CD4-positive, alpha-beta T cell treated with Interleukin-15 for 1 hour (primary cell): ENCODE data around the gene PIK3R1.

Source experiments
- DNase-seq: peaks from one replicate; pipeline ENCODE4 v3.0.0-alpha.2; 2020

The PIK3R1 gene

DNA sequence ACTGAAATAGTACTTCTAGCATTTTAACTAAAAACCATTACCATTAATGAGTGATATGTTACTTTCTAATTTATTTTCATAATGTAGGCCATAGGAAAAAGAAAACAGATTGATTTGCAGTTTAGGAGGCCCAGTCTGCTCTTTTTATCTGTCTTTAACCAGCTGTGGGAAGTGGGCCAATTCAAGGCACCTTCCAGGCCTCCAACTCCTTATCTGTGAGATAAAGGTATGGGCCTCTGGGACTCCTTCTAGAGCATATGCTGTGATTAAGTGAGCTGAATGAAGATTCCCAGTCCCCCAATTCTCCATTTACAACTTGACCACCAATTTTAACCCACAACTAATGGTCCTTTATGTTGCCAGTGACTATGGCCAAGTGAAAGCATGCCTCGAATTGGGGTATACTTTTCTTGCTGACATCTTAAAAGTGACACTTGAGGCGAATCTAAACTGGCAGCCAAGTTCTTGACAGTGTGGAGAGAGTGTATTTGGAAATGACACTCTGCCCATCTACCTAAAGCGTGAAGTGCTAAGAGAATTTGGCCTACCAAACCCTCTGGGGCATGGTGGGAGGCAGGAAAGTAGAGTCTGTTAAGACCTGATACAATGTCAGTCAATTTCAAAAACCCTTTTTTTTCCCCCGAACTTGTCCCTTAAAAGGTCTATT, 88.3 kb downstream of the PIK3R1 start:
- no peak for DNase-seq

DNA sequence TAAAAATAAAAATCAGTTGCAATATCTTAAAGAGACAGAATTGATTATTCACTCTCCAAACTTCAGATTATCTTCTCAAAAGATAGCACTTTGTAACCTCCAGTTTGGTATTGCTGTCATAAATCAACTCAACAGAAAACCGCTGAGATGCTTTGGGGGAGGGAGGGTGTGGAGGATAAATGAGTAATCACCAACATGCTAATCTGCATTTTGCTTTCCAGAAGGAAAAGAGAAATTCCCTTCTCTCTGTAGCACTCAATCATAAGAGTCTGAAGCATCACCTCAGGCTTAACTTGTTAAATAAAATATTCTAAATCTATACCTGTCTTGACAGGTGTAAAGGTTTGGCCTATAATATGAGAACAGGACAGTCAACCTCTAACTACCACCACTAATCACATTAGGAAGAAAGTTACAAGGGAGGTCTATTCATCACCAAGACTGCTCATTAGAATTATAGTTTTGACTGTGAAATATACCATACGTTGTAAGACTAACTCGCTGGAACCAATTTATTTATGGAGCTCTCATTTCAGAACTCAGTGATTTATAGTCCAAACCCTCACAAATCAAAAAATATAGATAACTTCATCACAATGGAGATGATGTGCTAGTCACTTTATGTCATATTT, 89.0 kb downstream of the PIK3R1 start:
- no peak for DNase-seq

DNA sequence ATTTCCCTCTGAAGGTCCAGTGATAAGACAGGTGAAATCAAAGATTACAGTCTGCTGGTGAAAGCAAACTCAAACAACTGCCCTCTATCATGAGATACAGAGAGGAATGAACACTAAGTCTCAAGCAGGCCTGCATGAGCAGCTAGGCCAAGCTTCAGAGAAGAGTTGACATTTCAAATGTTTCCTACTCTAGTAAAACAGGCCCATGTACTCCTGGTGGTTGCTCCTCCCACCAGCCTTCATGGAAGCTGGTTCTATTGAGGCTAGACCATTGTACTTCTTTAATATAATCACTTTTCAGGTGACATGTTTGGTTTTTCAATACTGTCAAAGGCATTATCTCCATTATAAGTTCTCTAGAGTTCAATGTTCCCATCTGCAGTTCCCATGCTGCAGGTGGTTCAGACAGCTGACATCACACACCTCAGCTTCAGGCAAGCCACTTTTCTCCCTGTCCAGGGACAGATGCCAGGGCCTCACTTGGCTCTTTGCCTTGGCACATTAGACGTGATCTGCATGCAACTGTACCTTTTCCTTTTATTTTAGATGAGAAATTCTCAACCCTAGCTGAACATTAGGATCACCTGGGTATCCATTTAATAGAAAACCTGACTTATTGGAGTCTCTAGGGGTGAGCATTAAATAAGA, 89.8 kb downstream of the PIK3R1 start:
- no peak for DNase-seq

DNA sequence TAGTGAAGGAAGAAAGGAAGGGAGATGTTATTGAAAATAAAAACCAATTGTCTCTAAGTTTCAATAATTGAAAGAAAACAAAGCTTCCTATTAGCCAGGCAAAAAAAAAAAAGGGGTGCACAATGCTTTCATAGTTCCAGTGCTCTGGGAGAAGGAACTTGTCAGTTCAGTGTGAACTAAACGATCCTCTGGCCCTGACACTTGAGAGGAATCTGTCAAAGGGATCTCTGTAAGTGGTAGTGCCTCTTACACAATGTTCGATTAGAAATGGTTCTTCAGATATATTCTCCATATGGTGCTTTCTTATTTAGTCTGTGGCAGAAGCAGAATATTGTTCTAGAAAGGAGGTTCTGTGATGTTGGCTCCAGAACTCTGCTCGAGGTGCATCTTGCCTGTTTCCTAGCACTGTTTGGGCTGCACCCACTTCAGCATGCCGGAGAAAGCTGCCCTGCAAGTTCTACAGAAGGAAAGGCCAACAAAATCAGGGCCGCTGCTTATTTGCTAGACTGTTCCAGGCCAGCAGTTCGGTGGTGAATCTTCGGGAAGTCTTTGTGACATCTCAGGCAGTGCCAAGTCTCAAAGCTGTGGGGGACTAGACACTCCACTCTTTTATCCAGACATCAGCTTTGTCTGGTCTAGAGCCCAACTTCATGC, 90.9 kb downstream of the PIK3R1 start:
- DNase-seq = no peak

DNA sequence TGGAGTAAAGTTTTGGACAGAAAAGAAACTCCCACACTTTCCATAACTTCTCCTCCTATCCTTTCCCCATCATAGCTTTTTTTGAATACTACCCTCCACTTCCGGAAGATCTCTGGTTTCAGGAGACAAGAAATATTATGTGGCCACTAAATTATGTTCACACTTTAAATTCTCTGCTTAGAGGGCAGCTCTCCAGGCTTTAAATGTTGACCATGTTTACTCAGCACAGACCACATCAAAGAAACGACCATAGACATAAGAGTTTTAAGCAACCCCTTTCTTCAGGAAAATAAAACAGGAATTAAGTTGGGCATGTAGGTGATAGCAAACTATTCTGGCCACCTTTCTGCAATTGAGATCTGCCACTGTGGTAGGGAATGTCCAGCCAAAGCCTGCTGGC, 97.8 kb downstream of the PIK3R1 start:
- no peak for DNase-seq

DNA sequence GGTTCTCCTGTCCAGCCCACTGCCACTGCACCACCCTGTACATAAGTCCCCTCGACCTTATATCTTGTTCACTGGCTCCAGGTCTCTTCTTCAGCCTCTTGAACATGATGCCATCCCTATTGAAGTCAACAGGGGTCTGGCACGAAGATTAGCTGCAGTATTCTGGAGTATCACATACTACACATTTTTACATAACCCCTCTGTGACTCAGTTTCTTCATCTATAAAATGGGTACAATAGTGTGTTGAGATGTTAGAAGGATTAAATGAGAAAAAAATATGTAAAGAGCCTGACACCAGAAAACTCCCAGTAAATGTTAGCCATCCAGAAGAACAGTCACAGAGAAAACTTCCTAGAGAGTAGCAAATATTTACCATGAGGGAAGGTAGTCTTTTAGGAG, 98.9 kb downstream of the PIK3R1 start:
- DNase-seq = no peak

DNA sequence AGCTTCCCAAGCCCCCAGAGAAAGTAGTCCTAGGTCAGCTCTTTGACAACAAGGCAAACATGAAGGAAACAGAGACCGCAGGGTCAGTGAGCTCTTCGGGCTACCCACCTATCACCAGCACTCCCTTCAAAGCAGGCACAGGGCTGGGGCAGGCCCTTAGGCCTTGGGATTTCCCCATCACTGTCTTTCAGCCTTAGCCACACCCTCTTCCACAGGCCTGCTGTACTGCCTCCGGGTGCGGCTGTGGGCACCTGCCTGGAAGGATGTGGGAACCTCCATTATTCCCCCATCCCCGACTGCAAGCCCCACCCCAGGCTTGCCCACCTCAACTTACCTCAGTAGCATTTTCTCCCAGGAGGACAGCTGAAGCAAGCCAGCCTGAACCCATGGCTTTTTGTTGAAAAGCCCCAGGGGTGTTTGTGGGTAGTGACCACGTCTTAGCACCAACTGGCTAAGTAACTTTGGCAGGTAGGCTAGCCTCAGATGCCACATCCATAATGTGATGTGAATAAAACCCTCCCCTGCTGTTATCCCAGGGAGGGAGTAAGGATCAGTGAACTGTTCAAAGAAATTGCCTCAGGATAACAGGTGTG, 100.2 kb downstream of the PIK3R1 start:
- peak; percentile 38 for DNase-seq

DNA sequence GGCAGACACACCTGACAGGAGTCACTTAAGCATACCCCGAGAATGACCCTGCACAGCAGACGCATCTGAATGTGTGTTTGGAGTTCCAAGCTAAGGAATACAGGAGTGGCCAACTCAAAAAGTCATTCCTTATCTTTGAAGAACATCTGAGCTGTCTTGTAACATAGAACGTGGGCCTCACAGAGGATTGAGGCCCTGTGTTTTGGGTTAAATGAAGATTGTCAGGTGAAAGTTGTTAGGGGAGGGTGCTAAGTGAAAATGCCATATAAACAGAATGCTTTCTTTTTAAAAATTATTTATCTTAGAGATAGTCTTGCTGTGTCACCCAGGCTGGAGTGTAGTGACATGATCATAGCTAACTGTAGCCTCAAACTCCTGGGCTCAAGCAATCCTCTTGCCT, 100.9 kb downstream of the PIK3R1 start:
- DNase-seq = no peak

DNA sequence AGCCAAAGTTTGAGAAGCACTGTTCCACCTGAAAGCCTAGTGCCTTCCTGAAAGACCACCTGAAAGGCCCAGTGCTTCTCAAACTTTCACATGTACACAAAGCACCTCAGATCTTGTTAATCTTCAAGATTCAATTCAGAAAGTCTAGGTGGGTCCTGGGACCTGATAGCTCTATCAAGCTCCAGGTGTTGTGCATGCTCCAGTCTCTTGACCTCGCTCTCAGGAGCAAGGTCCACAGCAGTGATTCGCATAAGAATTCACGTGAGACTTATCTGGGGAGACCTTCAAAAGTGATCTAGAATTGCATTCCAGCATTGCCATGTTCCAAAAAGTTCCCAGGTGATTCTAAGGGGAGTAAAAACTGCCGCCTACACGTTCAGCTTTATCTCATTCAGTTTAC, 102.1 kb downstream of the PIK3R1 start:
- DNase-seq = no peak

DNA sequence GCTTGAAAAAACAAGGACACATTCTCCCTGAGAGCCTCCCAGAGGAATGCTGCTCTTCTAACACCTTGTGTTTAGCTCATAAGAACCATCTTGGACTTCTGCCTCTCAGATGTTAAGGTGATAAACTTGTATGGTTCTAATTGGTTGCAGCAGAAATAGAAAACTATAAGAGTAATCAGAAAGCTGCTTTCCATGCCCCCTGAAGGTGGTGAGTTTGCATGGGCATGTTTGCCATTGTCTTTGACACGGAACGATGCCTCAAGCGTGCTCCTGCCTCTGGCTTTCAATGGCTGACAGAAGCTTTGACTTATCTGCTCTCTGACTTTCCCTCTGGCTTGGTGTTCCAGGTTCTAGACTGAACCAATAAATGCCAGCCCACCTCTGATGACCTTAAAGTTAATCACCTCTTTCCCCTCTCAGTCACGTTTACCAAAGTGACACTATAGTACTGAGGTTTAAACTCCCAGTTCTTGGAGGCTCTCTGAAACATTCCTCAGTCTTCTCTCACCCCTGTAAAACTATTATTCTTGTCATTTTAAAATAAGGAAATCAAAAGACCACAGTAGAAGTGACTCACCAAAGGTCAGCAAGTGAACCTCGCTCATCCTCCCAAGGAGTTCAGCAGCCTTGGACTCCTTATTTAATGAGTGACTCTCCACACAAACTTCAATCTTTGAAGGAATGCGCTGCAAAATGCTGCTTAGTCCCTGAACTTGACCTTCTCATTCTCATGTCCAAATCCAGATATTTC, 103.6 kb downstream of the PIK3R1 start:
- no peak for DNase-seq

DNA sequence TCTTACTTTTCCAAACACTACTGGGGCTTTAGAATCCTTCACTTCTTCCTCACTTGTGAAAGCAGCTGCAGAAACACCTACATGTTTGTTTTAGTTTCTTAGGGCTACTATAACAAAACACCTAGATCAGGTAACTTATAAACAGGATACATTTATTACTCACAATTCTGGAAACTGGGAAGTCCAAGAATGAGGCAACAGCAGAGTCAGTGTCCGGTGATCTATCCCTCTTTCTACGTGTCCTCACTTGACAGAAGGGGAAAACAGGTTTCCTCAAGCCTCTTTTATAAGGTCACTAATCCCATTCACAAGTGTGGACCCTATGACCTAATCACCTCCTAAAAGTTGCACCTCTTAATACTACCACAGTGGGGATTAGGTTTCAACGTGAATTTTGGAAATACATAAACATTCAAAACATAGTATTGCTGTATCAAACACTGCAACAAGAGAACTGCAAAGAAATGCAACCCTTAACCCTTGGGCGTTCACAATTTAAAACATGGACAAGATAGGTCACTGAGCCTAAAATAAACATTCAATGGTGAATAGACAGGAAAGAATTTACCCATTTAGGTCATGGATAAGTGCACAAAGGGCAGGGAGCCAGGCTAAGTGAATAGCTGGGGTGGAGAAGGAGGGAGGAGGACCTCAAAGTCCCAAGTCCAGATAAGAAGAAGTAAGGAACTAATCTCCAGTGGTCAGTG, 104.3 kb downstream of the PIK3R1 start:
- DNase-seq = no peak

DNA sequence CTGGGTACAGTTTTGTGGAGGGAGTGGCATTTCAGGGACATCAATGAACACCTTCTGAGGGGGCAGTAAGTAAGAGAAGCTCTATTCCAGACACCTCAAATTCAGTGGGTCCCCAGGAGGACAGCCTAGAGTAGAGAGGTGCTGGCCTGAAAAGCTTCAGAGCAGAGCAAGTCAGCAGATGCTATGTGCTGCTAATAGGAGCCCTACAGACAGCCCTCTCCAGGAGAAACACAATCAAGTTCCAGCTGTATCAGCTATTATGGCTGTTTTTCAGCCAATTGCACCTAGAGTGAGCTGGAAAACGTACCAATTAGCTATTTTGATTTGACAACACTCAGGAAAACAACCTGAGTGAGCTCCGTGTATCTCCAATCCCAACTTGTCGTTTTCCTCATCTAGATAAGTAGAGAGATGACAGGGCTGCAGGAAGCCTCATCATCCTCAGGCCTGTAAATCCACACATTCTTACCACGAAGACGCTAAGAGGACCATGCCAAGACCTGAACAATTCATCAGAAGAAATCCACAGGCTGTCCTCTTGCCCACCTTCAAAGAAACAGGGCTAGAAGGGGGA, 104.9 kb downstream of the PIK3R1 start:
- no peak for DNase-seq

DNA sequence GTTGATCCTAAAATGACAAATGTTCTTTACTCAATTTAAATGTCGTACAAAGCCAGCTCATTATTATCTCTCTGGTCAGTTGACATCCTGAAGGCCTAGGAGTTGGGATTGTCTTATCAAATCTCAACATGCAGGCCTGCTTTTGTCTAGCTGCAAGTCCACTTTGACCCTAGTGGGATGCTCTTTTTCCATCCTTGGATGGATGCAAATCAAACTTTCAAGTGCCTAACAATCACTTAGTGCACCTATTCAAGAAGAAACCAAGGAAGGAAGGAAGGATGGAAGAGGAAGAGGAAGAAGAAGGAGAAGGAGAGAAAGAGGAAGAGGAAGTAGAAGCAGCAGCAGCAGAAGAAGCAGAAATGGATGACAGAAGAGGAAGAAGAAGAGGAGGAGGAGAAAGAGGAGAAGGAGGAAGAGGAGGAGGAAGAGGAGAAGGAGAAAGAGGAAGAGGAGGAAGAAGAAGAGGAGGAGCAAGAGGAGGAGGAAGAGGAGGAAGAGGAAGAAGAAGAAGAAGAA, 109.6 kb downstream of the PIK3R1 start:
- DNase-seq = no peak

DNA sequence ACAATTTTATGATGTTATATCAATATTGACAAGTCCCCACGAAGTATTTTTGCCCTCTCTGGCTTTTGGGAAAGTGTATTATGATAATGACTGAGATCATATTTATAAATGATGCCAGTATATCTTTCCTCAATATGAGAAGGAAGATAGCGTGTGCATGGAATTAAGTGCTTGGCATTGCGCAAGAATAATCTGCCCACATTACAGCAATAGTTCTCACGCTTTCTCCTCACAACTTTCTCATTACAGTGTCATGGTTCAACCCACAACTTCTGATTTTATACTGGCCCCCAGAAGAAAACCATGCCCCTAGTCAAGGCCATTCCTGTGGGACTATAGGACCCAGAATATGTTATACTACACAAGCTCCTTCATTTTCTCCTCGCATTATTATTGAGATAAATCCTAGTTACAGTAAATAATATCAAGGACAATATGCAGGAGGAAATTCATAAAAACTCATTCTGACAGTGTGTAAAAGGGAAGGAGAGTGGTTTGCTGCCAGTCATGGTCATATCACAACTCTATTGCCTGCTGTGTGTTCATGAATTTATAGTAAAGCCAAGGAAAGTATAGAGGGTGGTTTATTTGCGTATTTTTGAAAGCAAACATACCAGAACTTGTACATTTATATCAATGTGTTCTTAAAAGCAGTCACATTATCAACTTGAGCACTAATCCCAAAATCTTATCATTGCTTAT, 114.1 kb downstream of the PIK3R1 start:
- no peak for DNase-seq

DNA sequence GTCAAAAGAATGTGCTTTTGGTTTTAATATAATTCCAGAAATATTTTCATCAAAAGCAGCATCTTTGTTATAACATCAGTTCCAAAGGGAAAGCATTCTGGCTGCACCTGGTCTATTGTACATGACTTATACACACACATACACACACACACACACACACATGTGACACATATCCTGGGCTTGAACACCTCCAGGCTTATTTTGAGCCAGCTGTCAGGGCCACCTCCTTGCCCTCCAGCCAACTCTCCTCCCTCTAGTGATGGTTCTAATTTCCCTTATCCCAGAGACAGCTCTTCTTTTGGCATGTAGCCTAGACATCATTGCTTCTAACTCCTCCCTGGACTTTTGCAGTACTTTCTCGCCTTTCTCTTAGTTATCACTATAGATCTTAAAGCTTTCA, 115.0 kb downstream of the PIK3R1 start:
- no peak for DNase-seq

DNA sequence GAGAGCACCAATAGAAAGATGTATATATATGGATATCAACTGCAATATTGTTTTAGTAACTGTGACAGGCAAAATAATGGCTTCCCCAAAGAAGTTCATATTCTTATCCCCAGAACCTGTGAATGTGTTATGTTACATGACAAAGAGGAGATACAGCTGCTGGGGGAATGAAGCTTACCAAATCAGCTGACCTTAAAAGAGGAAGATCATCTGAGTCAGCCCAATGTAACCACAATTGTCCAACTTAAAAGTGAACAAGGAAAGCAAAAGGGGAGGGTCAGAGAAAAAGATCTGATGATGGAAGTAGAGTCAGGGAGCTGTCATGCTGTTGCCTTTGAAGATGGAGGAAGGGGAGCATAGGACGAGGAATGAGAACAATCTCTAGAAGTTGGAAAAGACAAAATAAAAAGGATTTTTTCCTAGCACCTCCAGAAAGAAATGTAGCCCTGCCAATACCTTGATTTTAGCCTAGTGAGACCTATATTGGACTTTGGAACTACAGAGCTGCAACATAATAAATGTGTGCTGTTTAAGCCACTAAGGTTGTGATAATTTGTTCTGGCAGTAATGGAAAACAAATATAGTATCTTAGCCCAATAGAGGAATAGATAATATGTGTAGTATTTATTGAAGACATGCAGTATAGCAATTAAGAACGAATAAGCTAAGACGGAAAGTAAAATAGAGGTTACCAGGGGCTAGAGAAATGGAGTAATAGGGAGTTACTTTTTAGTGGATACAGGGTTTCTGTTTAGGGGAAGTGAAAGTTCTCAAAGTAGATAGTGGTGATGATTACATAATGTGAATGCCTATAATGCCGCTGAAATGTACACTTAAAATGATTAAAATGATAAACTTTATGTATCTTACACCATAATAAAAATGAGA, 115.9 kb downstream of the PIK3R1 start:
- no peak for DNase-seq

DNA sequence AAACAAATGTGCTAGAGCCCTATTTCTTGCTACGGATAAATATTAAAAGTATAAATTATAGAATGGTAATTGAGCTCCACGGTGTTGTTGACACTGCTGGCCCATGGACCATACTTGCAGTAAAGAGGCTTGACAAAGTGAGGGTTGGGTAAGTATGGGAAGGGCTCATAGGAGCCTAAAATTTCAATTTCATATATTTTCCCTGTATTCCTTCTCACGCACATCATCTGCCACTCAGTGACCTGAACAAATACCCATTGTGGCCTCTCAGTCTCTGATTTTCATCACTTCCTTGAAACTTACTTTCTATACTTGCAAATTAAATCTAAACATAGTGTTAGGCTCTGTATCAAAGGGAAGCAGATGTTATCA, 116.5 kb downstream of the PIK3R1 start:
- DNase-seq = no peak

DNA sequence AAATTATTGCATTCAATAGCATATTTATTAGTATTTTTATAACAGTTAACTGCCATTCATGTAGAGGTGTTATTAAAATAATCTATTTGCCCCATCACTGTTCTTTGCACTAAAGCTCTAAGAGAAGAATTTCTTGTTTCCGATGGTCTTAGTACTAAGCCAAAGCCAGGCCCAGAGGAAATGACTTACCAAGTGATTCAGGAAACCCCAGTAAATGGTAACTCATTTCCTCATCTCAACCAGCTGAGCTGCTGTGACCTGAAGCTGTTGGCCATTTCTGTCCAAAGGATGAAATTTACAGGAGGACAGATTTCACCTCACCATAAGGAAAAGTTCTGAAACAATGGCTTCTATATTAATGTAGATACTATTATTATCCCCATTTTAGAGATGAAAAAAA, 117.0 kb downstream of the PIK3R1 start:
- no peak for DNase-seq

DNA sequence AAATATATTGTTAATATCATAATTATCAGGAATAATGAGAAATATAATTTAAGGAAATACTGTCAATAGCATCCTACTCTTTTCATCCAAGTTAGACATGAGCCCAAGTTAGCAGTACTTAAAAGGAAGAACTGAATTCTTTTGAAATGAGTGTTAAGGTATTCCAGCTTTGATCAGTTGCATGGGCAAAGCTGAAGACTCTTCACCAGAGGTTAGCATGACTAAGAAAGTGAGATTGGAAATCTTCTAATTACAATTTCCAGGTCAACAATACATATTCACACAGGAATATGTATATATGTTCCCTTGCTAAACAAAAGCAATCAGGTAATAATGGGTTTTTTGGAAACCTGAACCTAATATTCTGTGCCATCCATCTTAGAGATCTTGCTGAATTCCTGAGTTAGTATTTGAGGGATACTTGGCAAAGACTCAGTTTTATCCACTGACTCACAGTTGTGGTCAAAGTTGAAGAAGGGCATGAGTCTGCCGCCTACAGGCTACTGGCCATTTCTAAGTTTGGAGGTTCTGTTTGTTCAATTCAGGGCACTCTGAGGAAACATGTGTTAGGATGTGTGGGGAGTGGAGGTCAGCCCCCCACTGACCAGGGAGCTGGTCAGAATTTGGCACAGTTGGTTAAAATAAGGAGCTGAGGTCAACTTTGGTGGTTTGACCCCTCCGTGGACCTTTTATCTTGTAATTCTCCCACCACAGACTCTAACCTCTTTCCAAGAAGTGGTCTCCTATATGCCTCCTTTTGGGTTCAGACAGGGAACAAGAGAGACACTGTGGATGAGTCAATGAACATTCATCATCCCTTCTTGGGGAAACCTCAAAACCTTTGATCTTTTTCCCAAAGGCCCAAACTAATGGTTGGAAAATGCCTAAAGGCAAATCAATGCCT, 118.3 kb downstream of the PIK3R1 start:
- no peak for DNase-seq
